Adrenal gland (tissue), 5 donors: ENCODE data around the gene SCN10A.

Experiments used
- POLR2A ChIP-seq, 2 donors: fragments of 450-650 bp; IDR thresholded peaks; one replicate each; pipeline ENCODE4 v1.6.1; 2017; ENCODE audit warnings: antibody characterized with exemption in 2 of 2, mild to moderate bottlenecking in 2 of 2, moderate library complexity in 1 of 2
- TF ChIP-seq, protein P1 (sequence below), 6 experiments: fragments of 450-650 bp in 4 of 6; fragments of 200-600 bp in 2 of 6; sonication (generic) in 1 of 6; IDR thresholded peaks; 1 replicate in 5 of 6; 2 replicates in 1 of 6; pipeline versions ENCODE4 v1.5.1 to v1.8.0; 2016 to 2021; ENCODE audit warnings: antibody characterized with exemption in 6 of 6, mild to moderate bottlenecking in 2 of 6, moderate library complexity in 1 of 6
- donor health status: DM: no; HTN: no; CAD: no.

DNA sequence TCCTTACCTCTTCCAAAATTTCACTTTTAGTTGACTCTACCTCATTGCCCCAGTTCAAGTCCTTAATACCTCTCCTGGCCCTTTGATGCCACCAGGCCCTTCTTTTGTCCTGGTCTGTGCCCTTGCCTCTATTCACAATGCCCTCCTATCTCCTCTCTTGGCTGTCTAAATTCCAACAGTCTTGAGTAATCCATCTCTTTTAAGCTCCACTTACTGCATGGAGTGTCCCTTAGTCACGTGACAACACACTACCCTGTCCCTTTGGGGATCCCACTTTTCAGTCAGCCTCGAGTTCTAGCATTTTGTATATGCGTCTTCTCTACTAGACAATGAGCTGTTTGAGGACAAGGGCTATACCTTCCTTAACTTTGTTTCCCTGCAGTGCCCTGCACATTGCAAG, 113.8 kb downstream of the SCN10A start:
- TF ChIP-seq, protein P1, sequence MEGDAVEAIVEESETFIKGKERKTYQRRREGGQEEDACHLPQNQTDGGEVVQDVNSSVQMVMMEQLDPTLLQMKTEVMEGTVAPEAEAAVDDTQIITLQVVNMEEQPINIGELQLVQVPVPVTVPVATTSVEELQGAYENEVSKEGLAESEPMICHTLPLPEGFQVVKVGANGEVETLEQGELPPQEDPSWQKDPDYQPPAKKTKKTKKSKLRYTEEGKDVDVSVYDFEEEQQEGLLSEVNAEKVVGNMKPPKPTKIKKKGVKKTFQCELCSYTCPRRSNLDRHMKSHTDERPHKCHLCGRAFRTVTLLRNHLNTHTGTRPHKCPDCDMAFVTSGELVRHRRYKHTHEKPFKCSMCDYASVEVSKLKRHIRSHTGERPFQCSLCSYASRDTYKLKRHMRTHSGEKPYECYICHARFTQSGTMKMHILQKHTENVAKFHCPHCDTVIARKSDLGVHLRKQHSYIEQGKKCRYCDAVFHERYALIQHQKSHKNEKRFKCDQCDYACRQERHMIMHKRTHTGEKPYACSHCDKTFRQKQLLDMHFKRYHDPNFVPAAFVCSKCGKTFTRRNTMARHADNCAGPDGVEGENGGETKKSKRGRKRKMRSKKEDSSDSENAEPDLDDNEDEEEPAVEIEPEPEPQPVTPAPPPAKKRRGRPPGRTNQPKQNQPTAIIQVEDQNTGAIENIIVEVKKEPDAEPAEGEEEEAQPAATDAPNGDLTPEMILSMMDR (IDR thresholded peaks at IDR 0.05), result no peak
- TF ChIP-seq POLR2A (IDR thresholded peaks at IDR 0.05), result no peak
